H1 (cell line): ENCODE data around the gene CGRRF1. TPM values are rescaled to one million over a fixed set of nuclear protein-coding genes. Genes with fewer than 3 reads are reported as not detected.

Source experiments
- GTF2F1 ChIP-seq: IDR thresholded peaks from 2 replicates; pipeline ENCODE4 v1.6.1; 2012; ENCODE audit warnings: low read depth, low read length, improper control_type of control experiment, borderline replicate concordance
- RNF2 ChIP-seq: fragments of 200-900, 300-1000 bp; sonication (generic); IDR thresholded peaks from 2 replicates; pipeline ENCODE4 v1.7.1; 2016; ENCODE audit warnings: borderline replicate concordance, low read depth, mild to moderate bottlenecking, antibody characterized with exemption, low read length; ENCODE audit not compliant: poor library complexity, severe bottlenecking; ENCODE audit errors: missing control alignments
- ZNF274 ChIP-seq: IDR thresholded peaks from 2 replicates; pipeline ENCODE4 v1.7.0; 2012; ENCODE audit warnings: low read length, borderline replicate concordance; ENCODE audit errors: extremely low read depth
- polyA plus RNA-seq, 7 experiments: library from polyadenylated mRNA; depleted of rRNA in 3 of 7; stranded (reverse) in 5 of 7; unstranded in 2 of 7; fragments of >200 nt in 5 of 7; fragments of 200-250 nt in 2 of 7; gene quantifications; 1 replicate in 5 of 7; 2 replicates in 1 of 7; 4 replicates in 1 of 7; pipeline versions ENCODE4 v1.2.1 to v1.2.3, GENCODE V29; 2011 to 2013; ENCODE audit warnings: missing spikeins in 2 of 7, mixed read lengths in 2 of 7
- total RNA-seq: library from RNA; stranded (reverse); fragmentation: NEBNext Ultra II Directional; extraction: Animal tissue kit (Norgen Biotek cat#: 25700); gene quantifications from 2 replicates; pipeline ENCODE4 v1.2.1, GENCODE V29; 2021
- TF ChIP-seq, protein P1 (sequence below): fragments of 300-600 bp; sonication (generic); IDR thresholded peaks from 2 replicates; pipeline ENCODE4 v1.7.1; 2012; ENCODE audit warnings: low read length, moderate library complexity, mild to moderate bottlenecking, inconsistent platforms; ENCODE audit not compliant: insufficient replicate concordance

CGRRF1 gene
- total and polyA plus RNA-seq, 2 of the 8 experiments (the other 6 are each of a cell fraction or from before 2014, with no cell fraction given) = 7.4 to 20.2 TPM

DNA sequence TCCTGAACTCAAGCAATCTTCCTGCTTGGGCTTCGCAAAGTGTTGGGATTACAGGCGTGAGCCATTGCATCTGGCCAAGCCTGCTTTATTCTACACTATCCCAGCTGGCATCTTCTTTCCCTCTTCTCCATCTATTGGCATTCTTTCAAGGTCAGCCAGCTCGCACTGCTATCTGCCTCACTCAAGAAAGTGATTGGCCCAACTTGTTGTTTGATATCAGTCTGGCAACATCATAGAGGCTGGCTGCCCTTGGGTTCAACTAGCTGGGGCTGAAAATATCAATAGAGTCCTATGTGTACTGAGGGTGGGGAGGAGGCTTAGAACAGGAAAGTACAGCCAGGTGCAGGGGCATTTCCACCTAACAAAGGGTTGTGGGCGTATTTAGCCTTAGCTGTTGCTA lies 38.1 kb upstream of the CGRRF1 start (continued):
- TF ChIP-seq, protein P1, sequence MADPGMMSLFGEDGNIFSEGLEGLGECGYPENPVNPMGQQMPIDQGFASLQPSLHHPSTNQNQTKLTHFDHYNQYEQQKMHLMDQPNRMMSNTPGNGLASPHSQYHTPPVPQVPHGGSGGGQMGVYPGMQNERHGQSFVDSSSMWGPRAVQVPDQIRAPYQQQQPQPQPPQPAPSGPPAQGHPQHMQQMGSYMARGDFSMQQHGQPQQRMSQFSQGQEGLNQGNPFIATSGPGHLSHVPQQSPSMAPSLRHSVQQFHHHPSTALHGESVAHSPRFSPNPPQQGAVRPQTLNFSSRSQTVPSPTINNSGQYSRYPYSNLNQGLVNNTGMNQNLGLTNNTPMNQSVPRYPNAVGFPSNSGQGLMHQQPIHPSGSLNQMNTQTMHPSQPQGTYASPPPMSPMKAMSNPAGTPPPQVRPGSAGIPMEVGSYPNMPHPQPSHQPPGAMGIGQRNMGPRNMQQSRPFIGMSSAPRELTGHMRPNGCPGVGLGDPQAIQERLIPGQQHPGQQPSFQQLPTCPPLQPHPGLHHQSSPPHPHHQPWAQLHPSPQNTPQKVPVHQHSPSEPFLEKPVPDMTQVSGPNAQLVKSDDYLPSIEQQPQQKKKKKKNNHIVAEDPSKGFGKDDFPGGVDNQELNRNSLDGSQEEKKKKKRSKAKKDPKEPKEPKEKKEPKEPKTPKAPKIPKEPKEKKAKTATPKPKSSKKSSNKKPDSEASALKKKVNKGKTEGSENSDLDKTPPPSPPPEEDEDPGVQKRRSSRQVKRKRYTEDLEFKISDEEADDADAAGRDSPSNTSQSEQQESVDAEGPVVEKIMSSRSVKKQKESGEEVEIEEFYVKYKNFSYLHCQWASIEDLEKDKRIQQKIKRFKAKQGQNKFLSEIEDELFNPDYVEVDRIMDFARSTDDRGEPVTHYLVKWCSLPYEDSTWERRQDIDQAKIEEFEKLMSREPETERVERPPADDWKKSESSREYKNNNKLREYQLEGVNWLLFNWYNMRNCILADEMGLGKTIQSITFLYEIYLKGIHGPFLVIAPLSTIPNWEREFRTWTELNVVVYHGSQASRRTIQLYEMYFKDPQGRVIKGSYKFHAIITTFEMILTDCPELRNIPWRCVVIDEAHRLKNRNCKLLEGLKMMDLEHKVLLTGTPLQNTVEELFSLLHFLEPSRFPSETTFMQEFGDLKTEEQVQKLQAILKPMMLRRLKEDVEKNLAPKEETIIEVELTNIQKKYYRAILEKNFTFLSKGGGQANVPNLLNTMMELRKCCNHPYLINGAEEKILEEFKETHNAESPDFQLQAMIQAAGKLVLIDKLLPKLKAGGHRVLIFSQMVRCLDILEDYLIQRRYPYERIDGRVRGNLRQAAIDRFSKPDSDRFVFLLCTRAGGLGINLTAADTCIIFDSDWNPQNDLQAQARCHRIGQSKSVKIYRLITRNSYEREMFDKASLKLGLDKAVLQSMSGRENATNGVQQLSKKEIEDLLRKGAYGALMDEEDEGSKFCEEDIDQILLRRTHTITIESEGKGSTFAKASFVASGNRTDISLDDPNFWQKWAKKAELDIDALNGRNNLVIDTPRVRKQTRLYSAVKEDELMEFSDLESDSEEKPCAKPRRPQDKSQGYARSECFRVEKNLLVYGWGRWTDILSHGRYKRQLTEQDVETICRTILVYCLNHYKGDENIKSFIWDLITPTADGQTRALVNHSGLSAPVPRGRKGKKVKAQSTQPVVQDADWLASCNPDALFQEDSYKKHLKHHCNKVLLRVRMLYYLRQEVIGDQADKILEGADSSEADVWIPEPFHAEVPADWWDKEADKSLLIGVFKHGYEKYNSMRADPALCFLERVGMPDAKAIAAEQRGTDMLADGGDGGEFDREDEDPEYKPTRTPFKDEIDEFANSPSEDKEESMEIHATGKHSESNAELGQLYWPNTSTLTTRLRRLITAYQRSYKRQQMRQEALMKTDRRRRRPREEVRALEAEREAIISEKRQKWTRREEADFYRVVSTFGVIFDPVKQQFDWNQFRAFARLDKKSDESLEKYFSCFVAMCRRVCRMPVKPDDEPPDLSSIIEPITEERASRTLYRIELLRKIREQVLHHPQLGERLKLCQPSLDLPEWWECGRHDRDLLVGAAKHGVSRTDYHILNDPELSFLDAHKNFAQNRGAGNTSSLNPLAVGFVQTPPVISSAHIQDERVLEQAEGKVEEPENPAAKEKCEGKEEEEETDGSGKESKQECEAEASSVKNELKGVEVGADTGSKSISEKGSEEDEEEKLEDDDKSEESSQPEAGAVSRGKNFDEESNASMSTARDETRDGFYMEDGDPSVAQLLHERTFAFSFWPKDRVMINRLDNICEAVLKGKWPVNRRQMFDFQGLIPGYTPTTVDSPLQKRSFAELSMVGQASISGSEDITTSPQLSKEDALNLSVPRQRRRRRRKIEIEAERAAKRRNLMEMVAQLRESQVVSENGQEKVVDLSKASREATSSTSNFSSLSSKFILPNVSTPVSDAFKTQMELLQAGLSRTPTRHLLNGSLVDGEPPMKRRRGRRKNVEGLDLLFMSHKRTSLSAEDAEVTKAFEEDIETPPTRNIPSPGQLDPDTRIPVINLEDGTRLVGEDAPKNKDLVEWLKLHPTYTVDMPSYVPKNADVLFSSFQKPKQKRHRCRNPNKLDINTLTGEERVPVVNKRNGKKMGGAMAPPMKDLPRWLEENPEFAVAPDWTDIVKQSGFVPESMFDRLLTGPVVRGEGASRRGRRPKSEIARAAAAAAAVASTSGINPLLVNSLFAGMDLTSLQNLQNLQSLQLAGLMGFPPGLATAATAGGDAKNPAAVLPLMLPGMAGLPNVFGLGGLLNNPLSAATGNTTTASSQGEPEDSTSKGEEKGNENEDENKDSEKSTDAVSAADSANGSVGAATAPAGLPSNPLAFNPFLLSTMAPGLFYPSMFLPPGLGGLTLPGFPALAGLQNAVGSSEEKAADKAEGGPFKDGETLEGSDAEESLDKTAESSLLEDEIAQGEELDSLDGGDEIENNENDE = no peak
- TF ChIP-seq GTF2F1 = no peak
- TF ChIP-seq RNF2 = no peak
- TF ChIP-seq ZNF274 = no peak
